Measurements from ENCODE around the gene SPSB1.

Gene SPSB1

DNA sequence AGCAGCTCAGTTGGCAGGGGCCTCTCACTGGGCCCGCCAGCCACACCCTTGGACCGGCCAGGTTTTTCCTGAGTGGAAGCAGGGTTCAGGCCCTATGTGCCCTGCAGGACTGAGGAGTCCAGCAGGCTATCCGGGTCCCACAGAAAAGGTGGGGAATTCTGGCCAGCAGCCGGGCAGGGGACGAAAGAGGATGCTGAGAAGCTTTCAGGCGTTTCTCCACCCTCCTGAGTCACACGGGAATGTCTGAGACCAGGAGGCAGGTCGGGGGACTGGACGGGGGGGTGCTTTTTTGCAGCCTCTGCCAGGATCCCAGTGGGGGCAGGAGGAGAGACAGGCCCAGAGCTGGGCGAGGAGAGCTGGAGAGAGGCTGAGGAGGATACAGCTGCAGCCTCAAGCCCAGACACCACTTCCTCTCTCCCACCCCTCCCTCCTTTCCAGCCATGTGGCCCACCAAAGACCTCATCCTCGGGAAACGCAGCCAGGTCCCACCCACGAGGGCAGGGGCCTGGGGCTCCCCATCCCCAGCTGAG lies 105.4 kb downstream of the SPSB1 start:
- DNase-seq, result no peak

- DNase-seq, result no peak
Observed at GRCh38 chr1:9399510-9400424, 107.1 kb downstream of the SPSB1 start.

GRCh38 chr1:9400425-9401079 lies 107.9 kb downstream of the SPSB1 start:
- DNase-seq, result no peak

- no peak for DNase-seq
Observed at GRCh38 chr1:9401080-9401453, 108.4 kb downstream of the SPSB1 start.

DNA sequence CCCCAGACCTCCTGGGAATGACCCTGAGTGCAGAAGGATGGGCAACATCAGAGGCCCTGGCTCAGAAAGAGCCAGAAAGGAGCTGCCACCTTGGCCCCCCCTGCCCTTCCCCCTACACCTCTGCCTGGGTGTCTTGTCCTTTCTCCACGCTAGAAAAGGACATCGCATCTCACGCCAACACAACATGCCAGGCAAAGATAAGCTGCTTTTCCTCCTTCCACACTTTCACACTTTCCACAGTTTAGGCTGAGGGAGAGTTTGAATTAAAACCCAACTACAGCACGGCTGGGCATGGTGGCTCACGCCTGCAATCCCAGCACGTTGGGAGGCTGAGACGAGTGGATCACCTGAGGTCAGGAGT lies 109.5 kb downstream of the SPSB1 start:
- DNase-seq, result no peak

DNA sequence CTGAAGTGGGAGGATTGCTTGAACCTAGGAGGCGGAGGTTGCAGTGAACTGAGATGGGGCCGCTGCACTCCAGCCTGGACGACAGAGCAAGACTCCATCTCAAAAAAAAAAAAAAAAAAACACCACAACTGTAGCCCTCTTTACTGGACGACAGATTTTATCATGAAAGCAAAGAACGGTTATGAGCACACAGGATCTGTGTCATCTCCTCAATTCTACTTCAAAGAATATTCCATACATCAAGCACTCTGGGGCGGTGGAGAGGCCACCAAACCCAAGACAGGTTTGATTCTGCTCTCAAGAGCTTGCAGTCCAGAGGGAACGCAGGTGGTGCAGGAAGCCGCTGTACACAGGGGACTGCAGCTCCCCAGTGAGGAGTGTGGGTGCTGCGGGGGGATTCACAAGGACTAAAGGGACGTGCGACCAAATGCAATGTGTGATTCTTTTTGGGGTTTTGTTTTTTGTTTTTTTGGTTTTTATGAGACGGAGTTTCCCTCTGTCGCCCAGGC lies 110.1 kb downstream of the SPSB1 start:
- DNase-seq, result no peak

GRCh38 chr1:9404117-9404914 lies 111.6 kb downstream of the SPSB1 start:
- DNase-seq, result no peak

- no peak for DNase-seq
Observed at GRCh38 chr1:9406111-9406510, 113.4 kb downstream of the SPSB1 start.

DNA sequence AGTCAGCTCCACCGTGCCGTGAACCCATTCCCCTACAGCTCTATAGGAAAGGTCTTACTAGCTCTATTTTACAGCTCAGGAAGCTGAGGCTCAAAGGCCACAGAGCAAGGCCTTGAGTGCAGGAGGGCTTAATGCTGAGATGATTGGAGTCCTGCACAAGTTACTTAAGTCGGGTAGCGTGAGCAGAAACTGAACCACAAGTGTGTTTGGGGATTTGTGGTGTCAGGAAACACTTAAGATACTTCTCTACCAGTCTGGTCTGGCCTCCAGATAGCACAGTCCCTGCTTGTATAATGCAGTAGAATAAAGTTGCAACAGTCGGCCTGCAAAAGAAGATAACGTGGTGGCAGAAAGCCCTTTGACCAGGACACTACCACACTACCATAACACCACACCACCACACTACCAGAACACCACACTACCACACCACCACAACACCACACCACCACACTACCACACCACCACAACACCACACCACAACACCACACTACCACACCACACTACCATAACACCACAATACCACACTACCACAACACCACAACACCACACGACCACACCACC lies 118.1 kb downstream of the SPSB1 start:
- DNase-seq, result no peak

GRCh38 chr1:9413071-9413876 lies 120.6 kb downstream of the SPSB1 start:
- DNase-seq, result peak; percentile 59 to 69

- no peak for DNase-seq
Observed at GRCh38 chr1:9413877-9414213, 121.2 kb downstream of the SPSB1 start.

- no peak for DNase-seq
Observed at GRCh38 chr1:9416506-9416905, 123.8 kb downstream of the SPSB1 start.

GRCh38 chr1:9416918-9417500 lies 124.3 kb downstream of the SPSB1 start:
- no peak for DNase-seq

- no peak for DNase-seq
Observed at GRCh38 chr1:9417695-9418094, 125.0 kb downstream of the SPSB1 start.

DNA sequence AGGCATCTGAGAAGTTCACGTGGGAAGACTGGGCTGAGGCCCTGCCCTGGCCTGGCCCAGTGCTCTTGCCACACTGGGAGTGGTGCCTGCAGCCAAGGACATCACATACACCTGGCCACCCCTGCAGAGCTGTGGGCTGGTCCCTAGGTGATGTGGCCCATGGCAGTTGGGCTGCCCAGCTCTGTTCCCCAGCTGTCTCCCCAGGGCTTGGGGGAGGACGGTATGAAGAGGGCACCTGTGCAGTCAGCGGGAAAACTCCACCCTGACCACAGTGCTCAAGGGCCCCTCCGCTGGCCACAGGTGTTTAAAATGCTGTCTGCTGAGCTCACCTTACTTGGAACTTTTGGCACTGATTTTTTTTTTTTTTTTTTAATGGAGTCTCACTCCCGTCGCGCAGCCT lies 126.2 kb downstream of the SPSB1 start:
- DNase-seq, result no peak

Data from stimulated activated CD4-positive, alpha-beta T cell treated with anti-CD3 and anti-CD28 coated beads, Interleukin-2, amount 100 ng/mL, for 48 hours (primary cell).